HepG2 (cell line): ENCODE results near the gene RNF123. TPM values are rescaled to one million over a fixed set of nuclear protein-coding genes. Genes with fewer than 3 reads are reported as not detected.

Source experiments
- FOSL2 ChIP-seq: sonication (generic); formaldehyde crosslinking; IDR thresholded peaks from 2 replicates; pipeline ENCODE4 v1.4.0; 2020; ENCODE audit warnings: missing genetic modification reagents
- GZF1 ChIP-seq: sonication (generic); formaldehyde crosslinking; IDR thresholded peaks from 2 replicates; pipeline ENCODE4 v1.5.1; 2020; ENCODE audit warnings: mild to moderate bottlenecking, missing genetic modification reagents
- NBN ChIP-seq: fragments of 450-650 bp; conservative IDR thresholded peaks from 2 replicates; pipeline ENCODE4 v1.6.1; 2017
- NFATC3 ChIP-seq: sonication (generic); formaldehyde crosslinking; IDR thresholded peaks from 2 replicates; pipeline ENCODE4 v1.5.1; 2020; ENCODE audit warnings: mild to moderate bottlenecking, missing genetic modification reagents
- PCBP2 ChIP-seq: fragments of 200-400 bp; formaldehyde crosslinking; optimal IDR thresholded peaks from 2 replicates; pipeline ENCODE3; 2018; ENCODE audit warnings: low read length, low read depth; ENCODE audit not compliant: poor library complexity, severe bottlenecking
- PHF8 ChIP-seq: sonication (generic); formaldehyde crosslinking; IDR thresholded peaks from 2 replicates; pipeline ENCODE4 v1.5.0; 2020; ENCODE audit warnings: missing genetic modification reagents
- RFX5 ChIP-seq: IDR thresholded peaks from 2 replicates; pipeline ENCODE4 v1.6.1; 2011; ENCODE audit warnings: low read depth, low read length, improper control_type of control experiment
- SRF ChIP-seq: IDR thresholded peaks from 2 replicates; pipeline ENCODE4 v1.6.1; 2011; ENCODE audit warnings: mild to moderate bottlenecking, low read depth, low read length, moderate library complexity
- SYNCRIP ChIP-seq: fragments of 200-400 bp; formaldehyde crosslinking; IDR thresholded peaks from 2 replicates; pipeline ENCODE4 v1.6.1; 2018; ENCODE audit warnings: mild to moderate bottlenecking, low read depth, low read length; ENCODE audit not compliant: insufficient read depth
- TAF15 ChIP-seq: fragments of 200-400 bp; formaldehyde crosslinking; IDR thresholded peaks from one replicate; pipeline ENCODE4 v1.6.1; 2018; ENCODE audit warnings: mild to moderate bottlenecking, low read depth, low read length; ENCODE audit not compliant: poor library complexity, severe bottlenecking
- ZNF17 ChIP-seq: sonication (generic); formaldehyde crosslinking; IDR thresholded peaks from 2 replicates; pipeline ENCODE4 v1.5.0; 2020; ENCODE audit warnings: mild to moderate bottlenecking, missing genetic modification reagents
- ZNF256 ChIP-seq: sonication (generic); formaldehyde crosslinking; conservative IDR thresholded peaks from 2 replicates; pipeline ENCODE4 v1.4.0; 2020; ENCODE audit warnings: missing genetic modification reagents
- ZNF337 ChIP-seq: sonication (generic); formaldehyde crosslinking; IDR thresholded peaks from 2 replicates; pipeline ENCODE4 v1.5.1; 2020; ENCODE audit warnings: missing genetic modification reagents, low read depth, mild to moderate bottlenecking, borderline replicate concordance
- ZNF354B ChIP-seq: sonication (generic); formaldehyde crosslinking; IDR thresholded peaks from 2 replicates; pipeline ENCODE4 v1.8.0; 2022; ENCODE audit warnings: mild to moderate bottlenecking, missing genetic modification reagents
- ZNF543 ChIP-seq: sonication (generic); formaldehyde crosslinking; IDR thresholded peaks from 2 replicates; pipeline ENCODE4 v1.4.0; 2020; ENCODE audit warnings: mild to moderate bottlenecking, missing genetic modification reagents
- ZNF607 ChIP-seq: sonication (generic); formaldehyde crosslinking; IDR thresholded peaks from 2 replicates; pipeline ENCODE4 v1.5.1; 2020; ENCODE audit warnings: missing genetic modification reagents, mild to moderate bottlenecking, borderline replicate concordance
- ZNF883 ChIP-seq: sonication (generic); formaldehyde crosslinking; IDR thresholded peaks from 2 replicates; pipeline ENCODE4 v1.5.1; 2020; ENCODE audit warnings: mild to moderate bottlenecking, missing genetic modification reagents; ENCODE audit errors: not compliant biosample characterization
- ZZZ3 ChIP-seq: sonication (generic); formaldehyde crosslinking; IDR thresholded peaks from 2 replicates; pipeline ENCODE4 v1.4.0; 2020; ENCODE audit warnings: missing genetic modification reagents, mild to moderate bottlenecking, borderline replicate concordance
- polyA plus RNA-seq, 8 experiments: library from polyadenylated mRNA; depleted of rRNA in 3 of 8; stranded (reverse) in 7 of 8; unstranded in 1 of 8; fragments of >200 nt; fragmentation: Illumina TruSeq in 4 of 8; extraction: Trizol in 4 of 8; gene quantifications; 2 replicates each; pipeline versions ENCODE4 v1.2.1 to v1.2.3, GENCODE V29; 2011 to 2016; ENCODE audit warnings: low read depth in 4 of 8, missing spikeins in 1 of 8, mixed read lengths in 1 of 8; ENCODE audit not compliant: insufficient read depth in 1 of 8
- total RNA-seq, 5 experiments: library from RNA; depleted of rRNA; stranded (reverse); fragments of >200 nt; fragmentation: Illumina TruSeq; extraction: Trizol; gene quantifications; 2 replicates each; pipeline ENCODE4 v1.2.3, GENCODE V29; 2016; ENCODE audit warnings: low read depth in 1 of 5
- TF ChIP-seq, protein P1 (sequence below): sonication (generic); formaldehyde crosslinking; IDR thresholded peaks from 2 replicates; pipeline ENCODE4 v1.8.1; 2023; ENCODE audit warnings: mild to moderate bottlenecking, inconsistent platforms, moderate library complexity, missing genetic modification reagents, borderline replicate concordance
- TF ChIP-seq, protein P2 (sequence below), 2 experiments: fragments of 450-650 bp in 1 of 2; sonication (generic) in 1 of 2; formaldehyde crosslinking; IDR thresholded peaks; 2 replicates each; pipeline versions ENCODE4 v1.5.0 to v1.8.0; 2020 to 2022; ENCODE audit warnings: mild to moderate bottlenecking in 1 of 2, missing genetic modification reagents in 1 of 2
- TF ChIP-seq, protein P3 (sequence below): IDR thresholded peaks from 2 replicates; pipeline ENCODE4 v1.6.1; 2012; ENCODE audit warnings: low read depth, low read length, improper control_type of control experiment
- TF ChIP-seq, protein P4 (sequence below): sonication (generic); formaldehyde crosslinking; IDR thresholded peaks from 2 replicates; pipeline ENCODE4 v1.8.0; 2023; ENCODE audit warnings: mild to moderate bottlenecking, missing genetic modification reagents
- TF ChIP-seq, protein P5 (sequence below): sonication (generic); formaldehyde crosslinking; IDR thresholded peaks from 2 replicates; pipeline ENCODE4 v1.4.0; 2020; ENCODE audit warnings: missing genetic modification reagents

The RNF123 gene
- total and polyA plus RNA-seq, 2 of the 13 experiments (the other 11 are each of a cell fraction or from before 2014, with no cell fraction given): 29.9 to 82.2 TPM

DNA sequence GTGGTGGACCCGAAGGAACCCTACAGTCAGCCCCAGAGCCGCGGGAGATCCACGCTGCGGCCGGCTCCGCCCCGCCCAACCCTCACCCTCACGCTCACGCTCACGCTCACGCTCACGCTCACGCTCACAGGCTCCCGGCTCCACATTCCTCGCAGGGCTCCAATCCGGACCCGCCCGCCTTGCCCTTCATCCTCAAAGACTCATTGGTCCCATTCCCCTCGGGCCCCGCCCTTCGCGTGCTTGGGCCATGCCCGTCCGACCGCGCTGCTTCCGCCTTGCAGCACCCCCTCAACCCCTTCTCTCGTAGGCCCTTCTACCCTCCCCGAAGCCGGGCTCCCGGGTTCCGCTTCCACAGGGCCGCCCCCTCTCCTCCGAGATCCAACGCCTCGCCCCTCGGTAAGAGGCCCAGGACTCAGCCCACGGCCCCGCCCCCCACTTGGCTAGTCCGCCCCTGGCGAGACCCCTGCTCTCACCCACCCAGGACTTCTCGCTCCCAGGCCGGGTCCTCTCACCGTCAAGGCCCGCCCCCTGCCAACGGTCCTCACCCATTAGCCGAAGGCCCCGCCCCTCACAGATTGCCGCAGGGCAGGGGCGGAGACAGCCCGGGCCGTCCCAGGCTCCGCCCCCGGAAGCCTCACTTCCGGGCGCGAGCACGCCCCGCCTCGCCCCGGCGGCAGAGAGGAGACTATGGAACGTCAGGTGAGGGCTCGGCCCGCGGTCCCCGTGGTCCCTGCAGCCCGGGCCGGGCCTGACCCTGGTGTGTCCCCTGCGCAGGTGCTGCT lies 15.5 kb upstream of the RNF123 start, which contains the start of gene APEH (continued):
- TF ChIP-seq, protein P1, sequence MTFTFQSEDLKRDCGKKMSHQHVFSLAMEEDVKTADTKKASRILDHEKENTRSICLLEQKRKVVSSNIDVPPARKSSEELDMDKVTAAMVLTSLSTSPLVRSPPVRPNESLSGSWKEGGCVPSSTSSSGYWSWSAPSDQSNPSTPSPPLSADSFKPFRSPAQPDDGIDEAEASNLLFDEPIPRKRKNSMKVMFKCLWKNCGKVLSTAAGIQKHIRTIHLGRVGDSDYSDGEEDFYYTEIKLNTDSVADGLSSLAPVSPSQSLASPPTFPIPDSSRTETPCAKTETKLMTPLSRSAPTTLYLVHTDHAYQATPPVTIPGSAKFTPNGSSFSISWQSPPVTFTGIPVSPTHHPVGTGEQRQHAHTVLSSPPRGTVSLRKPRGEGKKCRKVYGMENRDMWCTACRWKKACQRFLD (CRISPR knock-in tag): peak; percentile 15; the same call in 1 of the 2 replicates
- TF ChIP-seq ZNF607 (CRISPR knock-in tag) (no peak; the same call in none of the 2 replicates), NBN (no peak), ZNF543 (CRISPR knock-in tag) (no peak), FOSL2 (CRISPR knock-in tag) (no peak), ZZZ3 (CRISPR knock-in tag) (peak; percentile 33; the same call in 1 of the 2 replicates), PCBP2 (no peak), SYNCRIP (no peak), ZNF256 (CRISPR knock-in tag) (0 out of 2 replicates have a peak, but pooled peaks have one; percentile 37), ZNF354B (CRISPR knock-in tag) (no peak), ZNF17 (CRISPR knock-in tag) (no peak), PHF8 (CRISPR knock-in tag) (peak; percentile 85), SRF (no peak), RFX5 (no peak), ZNF337 (CRISPR knock-in tag) (no peak), ZNF883 (CRISPR knock-in tag) (no peak), TAF15 (no peak), NFATC3 (no peak), GZF1 (CRISPR knock-in tag) (peak; percentile 84)
- TF ChIP-seq, protein P2, sequence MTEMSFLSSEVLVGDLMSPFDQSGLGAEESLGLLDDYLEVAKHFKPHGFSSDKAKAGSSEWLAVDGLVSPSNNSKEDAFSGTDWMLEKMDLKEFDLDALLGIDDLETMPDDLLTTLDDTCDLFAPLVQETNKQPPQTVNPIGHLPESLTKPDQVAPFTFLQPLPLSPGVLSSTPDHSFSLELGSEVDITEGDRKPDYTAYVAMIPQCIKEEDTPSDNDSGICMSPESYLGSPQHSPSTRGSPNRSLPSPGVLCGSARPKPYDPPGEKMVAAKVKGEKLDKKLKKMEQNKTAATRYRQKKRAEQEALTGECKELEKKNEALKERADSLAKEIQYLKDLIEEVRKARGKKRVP (CRISPR knock-in tag; IDR thresholded peaks at IDR 0.05): peak in 1 of 2 experiments; percentile 53; a peak in 1 of 4 replicates
- TF ChIP-seq, protein P3, sequence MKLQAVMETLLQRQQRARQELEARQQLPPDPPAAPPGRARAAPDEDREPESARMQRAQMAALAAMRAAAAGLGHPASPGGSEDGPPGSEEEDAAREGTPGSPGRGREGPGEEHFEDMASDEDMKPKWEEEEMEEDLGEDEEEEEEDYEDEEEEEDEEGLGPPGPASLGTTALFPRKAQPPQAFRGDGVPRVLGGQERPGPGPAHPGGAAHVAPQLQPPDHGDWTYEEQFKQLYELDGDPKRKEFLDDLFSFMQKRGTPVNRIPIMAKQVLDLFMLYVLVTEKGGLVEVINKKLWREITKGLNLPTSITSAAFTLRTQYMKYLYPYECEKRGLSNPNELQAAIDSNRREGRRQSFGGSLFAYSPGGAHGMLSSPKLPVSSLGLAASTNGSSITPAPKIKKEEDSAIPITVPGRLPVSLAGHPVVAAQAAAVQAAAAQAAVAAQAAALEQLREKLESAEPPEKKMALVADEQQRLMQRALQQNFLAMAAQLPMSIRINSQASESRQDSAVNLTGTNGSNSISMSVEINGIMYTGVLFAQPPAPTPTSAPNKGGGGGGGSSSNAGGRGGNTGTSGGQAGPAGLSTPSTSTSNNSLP: no peak
- TF ChIP-seq, protein P4, sequence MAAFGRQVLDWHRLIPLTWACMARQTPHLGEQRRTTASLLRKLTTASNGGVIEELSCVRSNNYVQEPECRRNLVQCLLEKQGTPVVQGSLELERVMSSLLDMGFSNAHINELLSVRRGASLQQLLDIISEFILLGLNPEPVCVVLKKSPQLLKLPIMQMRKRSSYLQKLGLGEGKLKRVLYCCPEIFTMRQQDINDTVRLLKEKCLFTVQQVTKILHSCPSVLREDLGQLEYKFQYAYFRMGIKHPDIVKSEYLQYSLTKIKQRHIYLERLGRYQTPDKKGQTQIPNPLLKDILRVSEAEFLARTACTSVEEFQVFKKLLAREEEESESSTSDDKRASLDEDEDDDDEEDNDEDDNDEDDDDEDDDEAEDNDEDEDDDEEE (CRISPR knock-in tag): peak; percentile 92; the same call in 1 of the 2 replicates
- TF ChIP-seq, protein P5, sequence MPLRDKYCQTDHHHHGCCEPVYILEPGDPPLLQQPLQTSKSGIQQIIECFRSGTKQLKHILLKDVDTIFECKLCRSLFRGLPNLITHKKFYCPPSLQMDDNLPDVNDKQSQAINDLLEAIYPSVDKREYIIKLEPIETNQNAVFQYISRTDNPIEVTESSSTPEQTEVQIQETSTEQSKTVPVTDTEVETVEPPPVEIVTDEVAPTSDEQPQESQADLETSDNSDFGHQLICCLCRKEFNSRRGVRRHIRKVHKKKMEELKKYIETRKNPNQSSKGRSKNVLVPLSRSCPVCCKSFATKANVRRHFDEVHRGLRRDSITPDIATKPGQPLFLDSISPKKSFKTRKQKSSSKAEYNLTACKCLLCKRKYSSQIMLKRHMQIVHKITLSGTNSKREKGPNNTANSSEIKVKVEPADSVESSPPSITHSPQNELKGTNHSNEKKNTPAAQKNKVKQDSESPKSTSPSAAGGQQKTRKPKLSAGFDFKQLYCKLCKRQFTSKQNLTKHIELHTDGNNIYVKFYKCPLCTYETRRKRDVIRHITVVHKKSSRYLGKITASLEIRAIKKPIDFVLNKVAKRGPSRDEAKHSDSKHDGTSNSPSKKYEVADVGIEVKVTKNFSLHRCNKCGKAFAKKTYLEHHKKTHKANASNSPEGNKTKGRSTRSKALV (CRISPR knock-in tag): no peak; the same call in 1 of the 2 replicates
